HepG2 (cell line): ENCODE measurements around the gene TTC6. TPM values are rescaled to one million over a fixed set of nuclear protein-coding genes. Genes with fewer than 3 reads are reported as not detected.
A peak's percentile ranks its signal among the peaks of the same experiment; 100 is the strongest.

Source experiments
- DMTF1 ChIP-seq: sonication (generic); formaldehyde crosslinking; IDR thresholded peaks from 2 replicates; pipeline ENCODE4 v1.4.0; 2020; ENCODE audit warnings: mild to moderate bottlenecking, missing genetic modification reagents
- GPN1 ChIP-seq: sonication (generic); formaldehyde crosslinking; IDR thresholded peaks from 2 replicates; pipeline ENCODE4 v1.5.1; 2020; ENCODE audit warnings: missing genetic modification reagents, borderline replicate concordance
- HBP1 ChIP-seq: IDR thresholded peaks from 2 replicates; pipeline ENCODE4 v1.6.1; 2016; ENCODE audit warnings: low read depth, control low read depth
- KDM2A ChIP-seq: sonication (generic); formaldehyde crosslinking; IDR thresholded peaks from 2 replicates; pipeline ENCODE4 v1.4.0; 2020; ENCODE audit warnings: low read depth, missing genetic modification reagents, borderline replicate concordance
- KLF11 ChIP-seq: IDR thresholded peaks from 2 replicates; pipeline ENCODE4 v1.6.1; 2016; ENCODE audit warnings: missing compliant biosample characterization
- NFKBIZ ChIP-seq: IDR thresholded peaks from 2 replicates; pipeline ENCODE4 v1.6.1; 2018; ENCODE audit warnings: missing genetic modification reagents, missing compliant biosample characterization
- SNAPC4 ChIP-seq: sonication (generic); formaldehyde crosslinking; IDR thresholded peaks from 2 replicates; pipeline ENCODE4 v1.4.0; 2020; ENCODE audit warnings: mild to moderate bottlenecking, missing genetic modification reagents
- U2AF2 ChIP-seq: fragments of 200-400 bp; formaldehyde crosslinking; IDR thresholded peaks from 2 replicates; pipeline ENCODE4 v1.6.1; 2017; ENCODE audit warnings: low read depth, mild to moderate bottlenecking, low read length
- ZBTB14 ChIP-seq: sonication (generic); formaldehyde crosslinking; IDR thresholded peaks from 2 replicates; pipeline ENCODE4 v1.4.0; 2020; ENCODE audit warnings: missing genetic modification reagents
- ZBTB49 ChIP-seq: sonication (generic); formaldehyde crosslinking; IDR thresholded peaks from 2 replicates; pipeline ENCODE4 v1.4.0; 2020; ENCODE audit warnings: missing genetic modification reagents, borderline replicate concordance
- ZFP36L2 ChIP-seq: sonication (generic); formaldehyde crosslinking; IDR thresholded peaks from 2 replicates; pipeline ENCODE4 v1.4.0; 2020; ENCODE audit warnings: missing genetic modification reagents
- ZNF101 ChIP-seq: sonication (generic); formaldehyde crosslinking; IDR thresholded peaks from 2 replicates; pipeline ENCODE4 v1.4.0; 2020; ENCODE audit warnings: mild to moderate bottlenecking, low read depth, missing genetic modification reagents, borderline replicate concordance
- ZNF33A ChIP-seq: sonication (generic); formaldehyde crosslinking; IDR thresholded peaks from 2 replicates; pipeline ENCODE4 v1.5.1; 2020; ENCODE audit warnings: missing genetic modification reagents, mild to moderate bottlenecking, moderate library complexity, borderline replicate concordance
- ZNF572 ChIP-seq: sonication (generic); formaldehyde crosslinking; IDR thresholded peaks from 2 replicates; pipeline ENCODE4 v1.5.1; 2020; ENCODE audit warnings: mild to moderate bottlenecking, missing genetic modification reagents
- ZNF720 ChIP-seq: sonication (generic); formaldehyde crosslinking; IDR thresholded peaks from 2 replicates; pipeline ENCODE4 v1.4.0; 2020; ENCODE audit warnings: missing genetic modification reagents
- ZNF850 ChIP-seq: sonication (generic); formaldehyde crosslinking; conservative IDR thresholded peaks from 2 replicates; pipeline ENCODE4 v1.9.0; 2021; ENCODE audit warnings: mild to moderate bottlenecking, missing genetic modification reagents
- polyA plus RNA-seq, 8 experiments: library from polyadenylated mRNA; depleted of rRNA in 3 of 8; stranded (reverse) in 7 of 8; unstranded in 1 of 8; fragments of >200 nt; fragmentation: Illumina TruSeq in 4 of 8; extraction: Trizol in 4 of 8; gene quantifications; 2 replicates each; pipeline versions ENCODE4 v1.2.1 to v1.2.3, GENCODE V29; 2011 to 2016; ENCODE audit warnings: low read depth in 4 of 8, missing spikeins in 1 of 8, mixed read lengths in 1 of 8; ENCODE audit not compliant: insufficient read depth in 1 of 8
- total RNA-seq, 5 experiments: library from RNA; depleted of rRNA; stranded (reverse); fragments of >200 nt; fragmentation: Illumina TruSeq; extraction: Trizol; gene quantifications; 2 replicates each; pipeline ENCODE4 v1.2.3, GENCODE V29; 2016; ENCODE audit warnings: low read depth in 1 of 5

TTC6 gene
- total and polyA plus RNA-seq, 2 of the 13 experiments (the other 11 are each of a cell fraction or from before 2014, with no cell fraction given), result 9.3 to 27.4 TPM

GRCh38 chr14:37602605-37603453 is 7.4 kb downstream of the TTC6 start (continued):
- TF ChIP-seq ZBTB49 (CRISPR knock-in tag) (no peak), ZFP36L2 (CRISPR knock-in tag) (no peak), ZNF572 (CRISPR knock-in tag) (peak; percentile 52), KDM2A (CRISPR knock-in tag) (peak; percentile 47), ZBTB14 (peak; percentile 39; the same call in 1 of the 2 replicates), ZNF720 (CRISPR knock-in tag) (no peak), DMTF1 (CRISPR knock-in tag) (no peak), HBP1 (CRISPR knock-in tag) (peak; percentile 51; the same call in 1 of the 2 replicates), ZNF850 (CRISPR knock-in tag) (no peak), ZNF101 (CRISPR knock-in tag) (no peak), SNAPC4 (CRISPR knock-in tag) (no peak), KLF11 (CRISPR knock-in tag) (no peak), ZNF33A (CRISPR knock-in tag) (no peak), U2AF2 (no peak), NFKBIZ (CRISPR knock-in tag) (no peak), GPN1 (CRISPR knock-in tag) (no peak)
